Measurements from ENCODE around the gene CTU2. TPM values are rescaled to one million over a fixed set of nuclear protein-coding genes. Genes with fewer than 3 reads are reported as not detected.

Gene CTU2
- total RNA-seq, 1 donor from 2014 or later, result 13.1 TPM

- DNase-seq, result no peak
- no peaks in the 10 kb centered on the region for H3K9me3 ChIP-seq (replicated peaks)
- H3K27me3 ChIP-seq (ENCODE audit: low read depth), result peaks cover 51% of the 10 kb centered on the region
- no peak for TF ChIP-seq CTCF (IDR thresholded peaks at IDR 0.05; ENCODE audit: borderline replicate concordance)
- peaks cover 14% of the 10 kb centered on the region for H3K4me1 ChIP-seq
- no peak overlapping the region for H3K27ac ChIP-seq (replicated peaks)
- intact Hi-C loops (cut with micrococcal nuclease), result no loop called here
- H3K4me3 ChIP-seq, result no peak overlapping the region
- peaks cover 8% of the 10 kb centered on the region for H3K36me3 ChIP-seq
Observed at GRCh38 chr16:88691924-88692560, 14.3 kb upstream of the CTU2 start.

- intact Hi-C loops (cut with micrococcal nuclease), result no loop called here
- TF ChIP-seq CTCF (IDR thresholded peaks at IDR 0.05; ENCODE audit: borderline replicate concordance), result no peak
- no peak for DNase-seq
- Histone ChIP-seq H3K27ac (replicated peaks) (no peak overlapping the region), H3K4me3 (no peak overlapping the region), H3K27me3 (ENCODE audit: low read depth) (peaks cover 43% of the 10 kb centered on the region), H3K36me3 (peaks cover 16% of the 10 kb centered on the region), H3K4me1 (peaks cover 7% of the 10 kb centered on the region), H3K9me3 (replicated peaks) (no peaks in the 10 kb centered on the region)
Observed at GRCh38 chr16:88692861-88693260, 13.4 kb upstream of the CTU2 start.

- no peak for TF ChIP-seq CTCF (IDR thresholded peaks at IDR 0.05; ENCODE audit: borderline replicate concordance)
- no peak overlapping the region for H3K27ac ChIP-seq (replicated peaks)
- no peak for DNase-seq
- peaks cover 35% of the 10 kb centered on the region for H3K27me3 ChIP-seq (ENCODE audit: low read depth)
- intact Hi-C loops (cut with micrococcal nuclease), result no loop called here
- peaks cover 24% of the 10 kb centered on the region for H3K36me3 ChIP-seq
- no peaks in the 10 kb centered on the region for H3K4me1 ChIP-seq
- H3K9me3 ChIP-seq (replicated peaks), result no peaks in the 10 kb centered on the region
- H3K4me3 ChIP-seq, result no peak overlapping the region
Observed at GRCh38 chr16:88693420-88694177, 12.7 kb upstream of the CTU2 start.

- Histone ChIP-seq H3K4me3 (no peak overlapping the region), H3K36me3 (peaks cover 32% of the 10 kb centered on the region), H3K27ac (replicated peaks) (no peak overlapping the region), H3K27me3 (ENCODE audit: low read depth) (peaks cover 27% of the 10 kb centered on the region), H3K9me3 (replicated peaks) (no peaks in the 10 kb centered on the region), H3K4me1 (no peaks in the 10 kb centered on the region)
- intact Hi-C loops (cut with micrococcal nuclease), result no loop called here
- DNase-seq, result no peak
- no peak for TF ChIP-seq CTCF (IDR thresholded peaks at IDR 0.05; ENCODE audit: borderline replicate concordance)
Observed at GRCh38 chr16:88694221-88695087, 11.8 kb upstream of the CTU2 start.

GRCh38 chr16:88695218-88695617 is 11.1 kb upstream of the CTU2 start:
- TF ChIP-seq CTCF (IDR thresholded peaks at IDR 0.05; ENCODE audit: borderline replicate concordance), result no peak
- Histone ChIP-seq H3K36me3 (peaks cover 33% of the 10 kb centered on the region), H3K4me3 (no peak overlapping the region), H3K9me3 (replicated peaks) (no peaks in the 10 kb centered on the region), H3K27me3 (ENCODE audit: low read depth) (peaks cover 19% of the 10 kb centered on the region), H3K4me1 (peaks cover 7% of the 10 kb centered on the region), H3K27ac (replicated peaks) (no peak overlapping the region)
- no peak for DNase-seq
- intact Hi-C loops (cut with micrococcal nuclease), result no loop called here

Data from left ventricle myocardium inferior (tissue), 1 donor.